AG09319 (cell line): Measurements from ENCODE around the gene PLAC8L1.

ENCODE experiments used
- DNase-seq: peaks from one replicate; pipeline ENCODE4 v3.0.0-alpha.2; 2010; ENCODE audit warnings: low read depth; ENCODE audit errors: extremely low read depth
- CTCF ChIP-seq: IDR thresholded peaks from 2 replicates; pipeline ENCODE4 v1.5.1; 2011; ENCODE audit warnings: low read depth, mild to moderate bottlenecking, inconsistent platforms, low read length, moderate library complexity

Gene PLAC8L1

GRCh38 chr5:146079695-146080373 is 25.5 kb downstream of the PLAC8L1 start:
- no peak for TF ChIP-seq CTCF
- no peak for DNase-seq

- no peak for DNase-seq
- TF ChIP-seq CTCF: no peak
Observed at GRCh38 chr5:146078566-146078965, 26.8 kb downstream of the PLAC8L1 start.

- DNase-seq: no peak
- TF ChIP-seq CTCF: no peak
Observed at GRCh38 chr5:146076455-146076854, 28.9 kb downstream of the PLAC8L1 start.

- no peak for TF ChIP-seq CTCF
- no peak for DNase-seq
Observed at GRCh38 chr5:146076028-146076427, 29.3 kb downstream of the PLAC8L1 start.

- TF ChIP-seq CTCF: no peak
- no peak for DNase-seq
Observed at GRCh38 chr5:146073239-146073900, 32.0 kb downstream of the PLAC8L1 start.

- no peak for DNase-seq
- TF ChIP-seq CTCF: no peak
Observed at GRCh38 chr5:146072595-146072994, 32.8 kb downstream of the PLAC8L1 start.

GRCh38 chr5:146071171-146071570 is 34.2 kb downstream of the PLAC8L1 start:
- no peak for DNase-seq
- no peak for TF ChIP-seq CTCF
